GM12872 (cell line): ENCODE data around the gene EMCN.

Source experiments
- CTCF ChIP-seq: IDR thresholded peaks from 3 replicates; pipeline ENCODE4 v1.5.1; 2011; ENCODE audit warnings: low read depth, mild to moderate bottlenecking, low read length, moderate library complexity; ENCODE audit not compliant: insufficient read depth

EMCN gene

GRCh38 chr4:100422894-100423293 lies 94.9 kb downstream of the EMCN start:
- no peak for TF ChIP-seq CTCF

- TF ChIP-seq CTCF: peak; percentile 29; the same call in 1 of the 3 replicates
These were observed 96.4 kb downstream of the EMCN start for GRCh38 chr4:100421361-100421978.

- no peak for TF ChIP-seq CTCF
These were observed 97.3 kb downstream of the EMCN start for GRCh38 chr4:100420571-100420970.

- no peak for TF ChIP-seq CTCF
These were observed 100.3 kb downstream of the EMCN start for GRCh38 chr4:100417565-100417964.

GRCh38 chr4:100414016-100414790 lies 103.6 kb downstream of the EMCN start:
- no peak for TF ChIP-seq CTCF

- no peak for TF ChIP-seq CTCF
These were observed 126.0 kb downstream of the EMCN start for GRCh38 chr4:100391863-100392262.

GRCh38 chr4:100391086-100391485 lies 126.7 kb downstream of the EMCN start:
- TF ChIP-seq CTCF: no peak
